ENCODE data around the gene TSPO. TPM values are rescaled to one million over a fixed set of nuclear protein-coding genes. Genes with fewer than 3 reads are reported as not detected.
A peak's percentile ranks its signal among the peaks of the same experiment; 100 is the strongest.

The TSPO gene
- total RNA-seq, 2 donors from 2014 or later: 76.4 to 110 TPM

DNA sequence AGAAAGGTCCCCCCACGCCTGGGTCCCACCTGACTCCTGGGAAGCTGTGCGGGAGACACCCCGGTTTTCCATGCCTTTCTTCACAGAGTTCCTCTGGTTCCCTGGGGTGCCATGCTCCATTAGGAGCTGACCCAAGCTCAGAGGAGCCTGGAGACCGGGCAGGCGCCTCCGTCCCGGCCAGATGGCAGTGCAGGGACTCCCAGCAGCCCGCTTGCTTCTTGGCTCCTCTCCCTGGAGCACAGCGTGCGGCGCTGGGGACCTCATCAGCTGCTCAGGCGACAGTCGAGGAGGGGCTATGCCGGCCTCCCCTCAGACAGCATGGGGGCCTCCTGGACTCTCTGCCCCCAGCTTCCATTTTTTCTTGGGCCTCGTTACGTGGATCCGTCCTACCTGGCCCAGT is 48.7 kb downstream of the TSPO start:
- H3K36me3 Mint-ChIP-seq: no peaks in the 10 kb centered on the region
- H3K9me3 Mint-ChIP-seq: no peaks in the 10 kb centered on the region
- H3K27me3 Mint-ChIP-seq: peaks cover under 1 to 7% of the 10 kb centered on the region in 2 donors
- no peaks in the 10 kb centered on the region for H3K4me1 Mint-ChIP-seq (ENCODE audit: low read depth in 2 of 2)
- DNase-seq (ENCODE audit: low spot score) (no peak), ATAC-seq (no peak)
- H3K27ac Mint-ChIP-seq: no peak overlapping the region
- H3K4me3 Mint-ChIP-seq: no peak overlapping the region

DNA sequence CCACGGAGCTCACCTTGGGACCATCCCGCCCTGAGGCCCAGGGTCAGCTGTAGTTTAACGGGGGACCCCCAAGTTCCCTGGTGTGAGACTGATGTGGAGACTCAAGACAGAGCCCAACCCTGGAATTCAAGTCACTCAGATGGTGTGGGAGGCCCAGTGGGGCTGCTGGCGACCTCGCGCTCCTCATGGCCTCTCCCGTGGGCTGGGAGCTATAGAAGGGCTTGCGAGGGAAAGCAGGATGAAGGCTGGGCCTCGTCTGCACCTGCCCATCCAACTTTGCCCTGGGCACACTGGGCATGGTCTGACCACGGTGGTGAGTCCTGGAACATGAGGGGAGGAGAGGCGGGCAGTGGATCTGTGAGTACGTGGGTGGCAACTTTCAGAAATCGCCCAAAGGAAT is 49.2 kb downstream of the TSPO start:
- Mint-ChIP-seq H3K27ac (no peak overlapping the region), H3K4me3 (no peak overlapping the region), H3K36me3 (no peaks in the 10 kb centered on the region), H3K27me3 (peaks cover 0 to 7% of the 10 kb centered on the region in 2 donors), H3K9me3 (no peaks in the 10 kb centered on the region), H3K4me1 (ENCODE audit: low read depth in 2 of 2) (no peaks in the 10 kb centered on the region)
- DNase-seq (ENCODE audit: low spot score) (no peak), ATAC-seq (no peak)

DNA sequence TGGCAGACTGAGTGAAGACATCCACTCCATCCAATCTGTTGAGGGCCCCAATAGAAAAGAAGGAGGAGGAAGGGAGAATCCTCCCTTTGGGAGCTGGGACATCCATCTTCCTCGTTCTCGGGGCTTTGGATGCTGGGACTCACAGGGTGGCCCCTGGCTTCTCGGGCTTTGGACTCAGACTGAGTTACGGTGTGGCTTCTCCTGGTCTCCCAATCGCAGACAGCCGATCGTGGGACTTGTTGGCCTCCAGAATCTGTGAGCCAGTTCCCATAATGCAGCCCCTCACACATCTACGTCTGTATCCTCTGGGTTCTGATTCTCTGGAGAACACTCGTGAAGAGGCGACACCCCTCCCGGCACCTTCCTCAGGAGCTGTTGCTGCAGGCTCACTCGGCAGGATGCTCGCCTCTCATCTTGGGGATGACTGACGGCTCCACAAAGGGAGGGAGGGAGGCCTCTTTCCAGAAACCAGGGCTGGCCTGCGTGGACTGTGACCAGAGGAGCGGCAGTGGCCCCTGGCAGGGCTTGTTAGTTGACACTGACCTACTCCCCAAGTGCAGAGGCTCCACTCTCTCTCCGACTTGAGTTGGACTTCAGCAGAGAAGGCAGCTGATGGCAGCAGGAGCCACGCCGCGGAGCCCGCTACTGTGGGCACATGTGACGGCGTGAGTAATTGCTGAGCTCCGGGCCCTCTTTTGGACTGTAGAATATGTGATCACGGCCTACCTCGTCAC is 50.3 kb downstream of the TSPO start:
- H3K27ac Mint-ChIP-seq: no peak overlapping the region

DNA sequence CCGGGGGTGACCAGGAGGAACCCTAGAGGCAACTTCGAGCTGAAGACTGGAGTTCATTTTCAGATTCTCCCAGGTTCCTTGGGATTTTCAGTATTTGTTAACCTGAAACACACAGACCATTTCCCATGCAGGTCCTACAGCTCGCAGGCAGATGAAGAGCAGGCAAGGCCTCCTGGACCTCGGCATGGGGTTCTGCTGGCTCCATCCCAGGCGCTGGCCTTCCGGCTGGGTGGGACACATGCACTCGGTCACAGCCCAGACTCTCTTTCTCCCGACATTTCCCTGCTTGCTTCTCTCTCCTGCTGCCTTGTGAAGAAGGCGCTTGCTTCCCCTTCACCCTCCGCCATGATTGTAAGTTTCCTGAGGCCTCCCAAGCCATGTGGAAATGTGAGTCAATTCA is 51.0 kb downstream of the TSPO start:
- no peak for ATAC-seq
- no peaks in the 10 kb centered on the region for H3K9me3 Mint-ChIP-seq
- DNase-seq (ENCODE audit: low spot score): no peak
- H3K27ac Mint-ChIP-seq: no peak overlapping the region
- H3K36me3 Mint-ChIP-seq: no peaks in the 10 kb centered on the region
- H3K4me1 Mint-ChIP-seq (ENCODE audit: low read depth in 2 of 2): peaks cover 0 to 11% of the 10 kb centered on the region in 2 donors
- no peak overlapping the region for H3K4me3 Mint-ChIP-seq
- peaks cover 0 to 5% of the 10 kb centered on the region in 2 donors for H3K27me3 Mint-ChIP-seq

More for the DNA sequence above, 50.3 kb downstream of the TSPO start:
- DNase-seq (ENCODE audit: low spot score) (no peak), ATAC-seq (no peak)
- H3K4me1 Mint-ChIP-seq (ENCODE audit: low read depth in 2 of 2): peaks cover 0 to 9% of the 10 kb centered on the region in 2 donors
- H3K4me3 Mint-ChIP-seq: no peak overlapping the region
- H3K36me3 Mint-ChIP-seq: no peaks in the 10 kb centered on the region
- H3K9me3 Mint-ChIP-seq: no peaks in the 10 kb centered on the region
- H3K27me3 Mint-ChIP-seq: peaks cover 0 to 7% of the 10 kb centered on the region in 2 donors

DNA sequence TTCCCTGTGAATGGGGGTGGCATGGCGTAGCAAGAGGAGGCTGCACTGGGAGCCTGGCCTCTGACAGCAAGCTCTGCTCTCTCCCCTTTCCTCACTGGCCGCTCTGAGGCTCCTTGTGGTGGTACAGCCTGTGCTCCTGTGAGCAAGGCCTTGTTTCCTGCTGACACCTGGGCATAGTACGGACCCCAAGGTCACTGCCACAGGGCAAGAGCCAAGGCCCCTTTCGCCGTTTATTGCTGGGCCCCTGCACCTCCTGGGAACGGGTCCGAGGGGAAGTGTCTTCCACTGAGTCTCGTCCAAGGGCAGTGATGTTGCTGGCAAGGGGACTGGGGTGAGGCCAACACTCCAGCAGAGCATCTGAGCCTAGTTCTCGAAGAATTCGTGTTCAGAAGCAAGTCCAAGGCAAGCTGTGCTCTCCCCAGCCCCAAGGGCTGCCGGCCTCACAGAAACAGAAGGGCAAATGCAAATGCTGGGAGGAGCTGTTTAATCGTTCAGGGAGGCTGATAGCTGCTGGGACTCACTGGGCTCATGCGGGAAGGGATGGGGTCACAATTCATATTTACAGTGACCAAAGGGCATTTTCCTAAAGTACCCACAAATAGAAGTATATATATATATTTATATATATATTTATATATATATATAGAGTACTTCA is 51.5 kb downstream of the TSPO start:
- no peaks in the 10 kb centered on the region for H3K36me3 Mint-ChIP-seq
- no peak overlapping the region for H3K4me3 Mint-ChIP-seq
- H3K9me3 Mint-ChIP-seq: no peaks in the 10 kb centered on the region
- peaks cover 0 to 11% of the 10 kb centered on the region in 2 donors for H3K4me1 Mint-ChIP-seq (ENCODE audit: low read depth in 2 of 2)
- ATAC-seq (no peak), DNase-seq (ENCODE audit: low spot score) (no peak)
- no peak overlapping the region for H3K27ac Mint-ChIP-seq
- peaks cover 0 to 2% of the 10 kb centered on the region in 2 donors for H3K27me3 Mint-ChIP-seq

DNA sequence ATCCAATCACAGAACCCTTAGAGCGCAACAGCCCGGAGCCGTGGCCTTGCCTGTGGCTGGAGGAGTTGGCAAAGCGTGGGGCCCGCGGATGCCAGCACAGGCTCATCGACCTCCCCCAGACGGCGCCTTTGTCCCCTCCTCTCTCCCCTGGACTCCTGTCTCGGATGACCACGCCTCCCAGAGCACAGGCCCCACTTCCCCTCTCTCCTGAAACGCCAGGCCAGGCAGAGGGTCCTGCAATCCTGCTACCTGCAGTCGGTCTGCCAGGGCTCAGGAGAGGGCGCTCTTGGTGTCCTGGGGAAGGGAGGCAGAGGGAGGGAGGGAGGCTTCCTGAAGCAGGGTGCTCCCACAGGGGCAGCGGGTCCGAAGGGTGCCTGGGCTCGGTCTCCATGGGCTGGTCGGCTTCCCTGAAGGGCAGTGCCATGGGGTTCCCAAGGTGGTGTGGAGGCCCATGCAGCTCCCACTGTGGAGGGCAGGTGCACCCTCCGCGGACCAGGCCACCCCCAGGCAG is 52.2 kb downstream of the TSPO start:
- Mint-ChIP-seq H3K27ac (no peak overlapping the region), H3K4me1 (ENCODE audit: low read depth in 2 of 2) (peaks cover 0 to 11% of the 10 kb centered on the region in 2 donors), H3K9me3 (no peaks in the 10 kb centered on the region), H3K36me3 (no peaks in the 10 kb centered on the region), H3K4me3 (no peak overlapping the region), H3K27me3 (no peaks in the 10 kb centered on the region)
- no peak for DNase-seq (ENCODE audit: low spot score)
- ATAC-seq: no peak

DNA sequence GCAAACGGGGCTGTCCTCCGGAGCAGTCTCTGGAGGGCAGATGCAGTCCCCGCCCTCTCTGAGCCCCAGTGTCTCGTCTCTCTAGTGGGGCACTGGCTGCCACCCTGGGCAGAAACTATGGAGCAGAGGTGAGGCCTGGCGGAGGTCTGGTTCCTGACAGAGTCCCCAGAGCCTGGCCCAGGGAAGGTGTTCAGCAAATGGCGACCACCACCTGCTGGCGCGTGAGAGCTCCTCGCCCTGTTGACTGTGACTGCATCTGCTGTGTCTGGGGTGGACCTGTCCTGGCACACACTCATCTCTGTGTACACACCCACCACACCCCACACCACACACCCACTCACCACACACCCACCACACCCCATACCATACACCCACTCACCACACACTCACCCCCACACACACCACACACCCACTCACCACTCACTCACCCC is 53.9 kb downstream of the TSPO start:
- DNase-seq (ENCODE audit: low spot score): no peak
- no peak overlapping the region for H3K4me3 Mint-ChIP-seq
- H3K27ac Mint-ChIP-seq: no peak overlapping the region
- no peaks in the 10 kb centered on the region for H3K36me3 Mint-ChIP-seq
- no peaks in the 10 kb centered on the region for H3K9me3 Mint-ChIP-seq
- no peak for ATAC-seq
- H3K4me1 Mint-ChIP-seq (ENCODE audit: low read depth in 2 of 2): peaks cover 0 to 11% of the 10 kb centered on the region in 2 donors
- no peaks in the 10 kb centered on the region for H3K27me3 Mint-ChIP-seq

DNA sequence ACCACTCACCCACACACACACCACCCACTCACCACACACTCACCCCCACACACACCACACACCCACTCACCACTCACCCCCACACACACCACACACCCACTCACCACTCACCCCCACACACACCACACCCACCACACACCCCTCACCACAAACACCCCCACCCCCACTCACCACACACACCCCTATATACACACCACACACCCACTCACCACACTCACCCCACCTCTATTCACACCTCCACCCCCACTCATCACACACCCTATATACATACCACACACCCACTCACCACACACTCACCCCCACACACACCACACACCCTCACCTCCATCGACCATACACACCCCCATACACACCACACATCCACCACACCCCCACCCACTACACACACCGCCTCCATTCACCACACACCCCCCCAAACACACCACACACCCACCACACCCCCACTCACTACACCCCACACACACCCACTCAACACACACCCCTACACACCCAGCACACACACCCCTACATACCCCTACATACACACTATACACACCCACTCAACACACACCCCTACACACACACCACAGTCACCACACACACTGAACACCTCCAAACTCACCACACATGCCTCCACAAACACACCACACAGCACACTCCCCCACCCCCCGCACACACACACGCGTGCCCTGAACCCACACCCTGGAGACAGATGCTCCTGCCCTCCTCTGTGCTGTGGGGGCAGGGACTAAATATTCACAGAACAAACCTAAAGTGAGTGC is 54.6 kb downstream of the TSPO start:
- ATAC-seq: peak; percentile 25 to 56
- DNase-seq (ENCODE audit: low spot score): no peak
- peaks cover 0 to 11% of the 10 kb centered on the region in 2 donors for H3K4me1 Mint-ChIP-seq (ENCODE audit: low read depth in 2 of 2)
- H3K4me3 Mint-ChIP-seq: no peak overlapping the region
- H3K27me3 Mint-ChIP-seq: no peaks in the 10 kb centered on the region
- H3K27ac Mint-ChIP-seq: peak overlapping the region in 1 of 2 donors; percentile 27
- no peaks in the 10 kb centered on the region for H3K36me3 Mint-ChIP-seq
- no peaks in the 10 kb centered on the region for H3K9me3 Mint-ChIP-seq

DNA sequence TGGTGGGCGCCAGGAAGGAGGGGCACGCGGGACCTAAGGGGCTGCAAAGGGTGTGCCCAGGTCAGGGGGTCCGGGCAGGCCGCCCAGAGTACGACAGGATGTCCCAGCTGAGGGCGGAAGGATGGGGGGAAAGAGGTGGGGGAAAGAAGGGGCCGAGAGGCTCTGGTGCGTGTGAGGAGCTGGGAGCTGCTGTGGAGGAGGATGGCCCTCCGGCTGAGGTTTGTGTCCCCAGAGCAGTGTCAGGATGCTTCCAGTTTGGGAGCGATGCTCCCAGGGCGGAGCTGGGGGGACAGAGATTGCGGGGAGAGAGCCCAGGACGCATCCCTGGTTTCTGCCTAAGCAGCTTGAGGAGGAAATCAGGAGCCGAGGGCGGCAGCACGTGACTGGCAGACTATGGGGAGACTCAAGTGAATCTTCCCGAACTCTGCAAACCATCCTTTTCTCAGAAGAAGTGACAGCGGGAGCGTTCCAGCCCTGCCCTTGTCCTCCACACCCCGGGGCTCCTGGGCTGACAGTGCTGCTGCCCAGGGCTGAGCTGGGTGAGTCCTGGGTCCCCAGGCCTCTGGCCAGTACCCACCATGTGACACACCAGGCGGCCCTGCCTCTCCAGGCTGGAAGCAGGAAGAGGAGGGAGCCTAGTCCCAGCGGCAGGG is 55.3 kb downstream of the TSPO start:
- H3K4me3 Mint-ChIP-seq: no peak overlapping the region
- no peaks in the 10 kb centered on the region for H3K9me3 Mint-ChIP-seq
- H3K27ac Mint-ChIP-seq: peak overlapping the region in 1 of 2 donors; percentile 27
- DNase-seq (ENCODE audit: low spot score) (no peak), ATAC-seq (no peak)
- H3K27me3 Mint-ChIP-seq: no peaks in the 10 kb centered on the region
- H3K4me1 Mint-ChIP-seq (ENCODE audit: low read depth in 2 of 2): peaks cover 0 to 11% of the 10 kb centered on the region in 2 donors
- no peaks in the 10 kb centered on the region for H3K36me3 Mint-ChIP-seq

DNA sequence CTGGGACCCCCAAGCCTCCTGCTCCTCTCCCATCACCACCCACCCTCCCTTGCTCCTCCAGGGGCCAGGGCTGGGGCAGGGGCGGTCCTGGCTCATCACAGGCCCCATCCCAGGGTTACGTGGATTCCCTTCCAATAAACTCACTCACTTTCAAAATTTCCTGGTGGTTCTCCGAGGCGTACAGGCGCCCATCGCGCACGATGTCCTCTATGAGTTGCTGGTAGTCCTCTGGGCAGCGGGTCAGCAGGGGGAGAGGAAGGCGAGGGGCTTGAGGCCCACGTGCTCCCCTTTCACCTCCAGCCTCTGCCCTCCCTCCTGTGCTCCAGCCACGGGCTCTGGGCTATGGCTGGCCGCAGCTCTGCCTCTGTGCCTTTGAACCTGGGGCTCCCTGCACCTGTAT is 56.0 kb downstream of the TSPO start:
- ATAC-seq: no peak

DNA sequence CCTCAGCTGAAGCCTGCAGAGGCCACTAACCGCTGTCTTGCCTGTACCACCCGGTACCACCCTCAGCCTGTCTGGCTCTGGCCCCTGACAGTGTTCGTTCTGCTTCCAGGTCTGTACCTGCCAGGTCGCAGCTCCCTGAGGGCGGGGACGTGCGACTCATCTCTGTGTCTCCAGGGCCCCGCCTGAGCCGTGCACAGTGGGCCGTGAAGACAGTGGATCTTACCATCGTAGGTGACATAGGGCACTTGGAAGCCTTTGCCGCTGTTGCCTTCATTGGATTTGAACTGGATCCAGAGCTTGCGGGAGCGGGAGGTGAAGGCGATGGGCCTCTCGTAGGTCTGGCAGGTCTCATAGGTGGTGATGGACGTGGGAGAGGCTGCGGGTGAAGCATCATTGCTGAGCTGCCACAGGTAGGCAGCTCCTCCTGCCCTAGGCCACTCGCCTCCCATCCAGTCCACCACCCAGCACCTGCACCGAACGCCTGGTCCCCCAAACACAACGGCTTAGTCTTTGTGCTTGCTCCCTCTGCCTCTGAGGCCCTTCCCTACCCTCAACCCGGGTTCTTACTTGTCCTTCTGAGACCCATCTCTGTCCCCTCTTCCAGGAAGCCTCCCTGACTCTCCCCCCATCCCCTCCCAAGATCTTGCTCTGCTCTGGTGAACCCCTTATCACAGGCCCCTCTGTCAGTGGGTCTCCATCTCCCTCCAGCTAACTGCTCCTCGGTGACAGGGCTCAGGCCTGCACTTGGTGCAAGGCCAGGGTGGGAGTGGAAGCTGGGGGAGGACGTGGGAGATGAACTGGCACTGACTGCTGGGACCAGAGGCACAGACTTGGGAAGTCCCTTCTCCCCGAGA is 56.7 kb downstream of the TSPO start:
- Mint-ChIP-seq H3K4me1 (ENCODE audit: low read depth in 2 of 2) (peaks cover 0 to 11% of the 10 kb centered on the region in 2 donors), H3K27me3 (no peaks in the 10 kb centered on the region)
- no peak for ATAC-seq

More for the DNA sequence above, 56.0 kb downstream of the TSPO start:
- Mint-ChIP-seq H3K27me3 (no peaks in the 10 kb centered on the region), H3K4me1 (ENCODE audit: low read depth in 2 of 2) (peaks cover 0 to 11% of the 10 kb centered on the region in 2 donors), H3K27ac (no peak overlapping the region), H3K36me3 (no peaks in the 10 kb centered on the region), H3K9me3 (no peaks in the 10 kb centered on the region), H3K4me3 (no peak overlapping the region)
- no peak for DNase-seq (ENCODE audit: low spot score)

DNA sequence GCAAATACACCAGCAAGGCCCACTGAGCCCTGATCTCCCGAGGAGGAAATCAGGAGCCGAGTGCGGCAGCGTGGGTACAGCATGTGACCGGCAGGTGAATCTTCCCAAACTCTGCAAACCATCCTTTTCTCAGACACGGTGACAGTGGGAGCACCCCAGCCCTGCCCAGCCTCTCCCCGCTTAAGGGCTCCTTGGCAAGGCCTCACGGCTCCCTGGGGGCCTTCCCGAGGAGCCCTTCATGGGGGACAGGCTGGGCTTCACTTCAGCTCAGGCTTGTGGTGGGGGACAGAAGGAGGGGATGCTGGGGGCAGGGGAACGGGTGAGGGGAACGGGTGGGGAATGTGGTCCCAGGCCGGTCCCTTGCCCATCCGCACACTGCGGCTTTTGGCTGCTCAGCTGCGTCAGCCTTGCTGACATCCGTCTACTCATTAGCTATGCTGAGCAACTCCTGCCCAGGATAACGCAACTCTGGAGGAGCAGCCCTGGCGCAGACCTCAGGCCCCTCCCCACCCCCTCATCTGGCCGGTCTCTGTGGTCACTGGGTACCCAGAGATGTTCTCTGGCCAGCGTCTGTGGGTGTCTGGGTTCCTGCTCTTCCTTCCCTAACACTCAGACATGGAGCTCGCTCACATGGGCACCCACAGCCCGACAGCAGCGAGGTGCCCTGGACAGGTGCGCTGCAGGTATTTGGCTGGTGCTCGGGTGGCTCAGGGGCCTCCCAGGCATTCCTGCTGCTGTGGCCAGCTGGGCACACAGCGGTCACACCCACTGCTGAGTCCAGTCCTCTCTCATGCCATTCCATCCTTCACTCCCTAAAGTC is 57.6 kb downstream of the TSPO start:
- no peaks in the 10 kb centered on the region for H3K36me3 Mint-ChIP-seq
- DNase-seq (ENCODE audit: low spot score) (no peak), ATAC-seq (no peak)
- no peaks in the 10 kb centered on the region for H3K27me3 Mint-ChIP-seq
- no peak overlapping the region for H3K4me3 Mint-ChIP-seq
- H3K9me3 Mint-ChIP-seq: no peaks in the 10 kb centered on the region
- no peak overlapping the region for H3K27ac Mint-ChIP-seq
- H3K4me1 Mint-ChIP-seq (ENCODE audit: low read depth in 2 of 2): peaks cover 0 to 11% of the 10 kb centered on the region in 2 donors

More for the DNA sequence above, 56.7 kb downstream of the TSPO start:
- H3K27ac Mint-ChIP-seq: no peak overlapping the region
- no peaks in the 10 kb centered on the region for H3K36me3 Mint-ChIP-seq
- H3K4me3 Mint-ChIP-seq: no peak overlapping the region
- H3K9me3 Mint-ChIP-seq: no peaks in the 10 kb centered on the region
- DNase-seq (ENCODE audit: low spot score): no peak

Data from natural killer cell treated with Interleukin-12 subunit alpha and Interleukin-12 subunit beta and Interleukin-15 and Interleukin-18, amount 100 ng/mL, for 72 hours (primary cell).